PC-9 (cell line): ENCODE measurements around the gene TMEM225B. TPM values are rescaled to one million over a fixed set of nuclear protein-coding genes. Genes with fewer than 3 reads are reported as not detected.

Source experiments
- BruUV-seq: library from RNA; stranded (reverse); fragments of 400-500 nt; replicated peaks from 2 replicates; lab custom pipeline; 2021; lab: Mats Ljungman, UMichigan
- CTCF ChIA-PET: fragments of 300-600 bp; sonication (Branson Sonifier 250); formaldehyde crosslinking; loops from one replicate; lab custom pipeline; 2022; ENCODE audit warnings: antibody characterized with exemption; lab: Charles Lee
- POLR2A ChIA-PET: fragments of 300-600 bp; sonication (Branson Sonifier 250); formaldehyde crosslinking; loops from one replicate; lab custom pipeline; 2022; ENCODE audit warnings: antibody characterized with exemption; ENCODE audit not compliant: unreplicated experiment; lab: Charles Lee
- DNase-seq, 2 experiments: peaks; one replicate each; pipeline versions ENCODE4 v3.0.0 to v3.0.0-alpha.2; 2015 to 2022; ENCODE audit warnings: mixed read lengths in 1 of 2
- H2AFZ ChIP-seq: fragments of 200-600 bp; sonication (generic); 2 replicates; pipeline ENCODE4 v1.8.1; 2017; ENCODE audit warnings: antibody characterized with exemption
- H3F3A ChIP-seq: fragments of 200-600 bp; sonication (generic); 2 replicates; pipeline ENCODE4 v1.8.1; 2017; ENCODE audit warnings: antibody characterized with exemption, mild to moderate bottlenecking, low read depth; ENCODE audit not compliant: insufficient read depth
- H3K27ac ChIP-seq: fragments of 200-600 bp; sonication (generic); 2 replicates; pipeline ENCODE4 v1.6.1; 2016; ENCODE audit warnings: mixed run types
- H3K27me3 ChIP-seq: fragments of 200-600 bp; sonication (generic); 2 replicates; pipeline ENCODE4 v1.6.1; 2016; ENCODE audit warnings: low read depth, mixed run types; ENCODE audit not compliant: insufficient read depth
- H3K36me3 ChIP-seq: fragments of 200-600 bp; sonication (generic); 2 replicates; pipeline ENCODE4 v1.6.1; 2016; ENCODE audit warnings: low read depth, mixed run types
- H3K4me1 ChIP-seq: fragments of 200-600 bp; sonication (generic); replicated peaks from 2 replicates; pipeline ENCODE4 v1.6.1; 2016; ENCODE audit warnings: mixed run types; ENCODE audit not compliant: insufficient read depth
- H3K4me2 ChIP-seq: fragments of 200-600 bp; sonication (generic); 2 replicates; pipeline ENCODE4 v1.6.1; 2017; ENCODE audit warnings: mixed run types
- H3K4me3 ChIP-seq: fragments of 200-600 bp; sonication (generic); 2 replicates; pipeline ENCODE4 v1.6.1; 2016; ENCODE audit warnings: mixed run types
- H3K79me2 ChIP-seq: fragments of 200-600 bp; sonication (generic); 2 replicates; pipeline ENCODE4 v1.6.1; 2017; ENCODE audit warnings: low read depth, mixed run types
- H3K9me2 ChIP-seq: fragments of 200-600 bp; sonication (generic); 2 replicates; pipeline ENCODE4 v1.8.1; 2017; ENCODE audit warnings: mild to moderate bottlenecking; ENCODE audit not compliant: insufficient read depth
- H3K9me3 ChIP-seq: fragments of 200-600 bp; sonication (generic); 2 replicates; pipeline ENCODE4 v1.8.1; 2016; ENCODE audit warnings: low read depth; ENCODE audit not compliant: insufficient read depth
- H4K20me1 ChIP-seq: fragments of 200-600 bp; sonication (generic); 2 replicates; pipeline ENCODE4 v1.8.1; 2017; ENCODE audit not compliant: insufficient read depth
- EZH2 ChIP-seq: fragments of 200-600 bp; sonication (generic); IDR thresholded peaks from 2 replicates; pipeline ENCODE4 v1.8.0; 2017; ENCODE audit warnings: antibody characterized with exemption, low read depth
- intact Hi-C: fragments of 100-400 bp; cut with micrococcal nuclease; formaldehyde crosslinking; loops from one replicate; pipeline ENCODE4 v1.10.0; 2022; ENCODE audit not compliant: unreplicated experiment
- total RNA-seq: library from RNA; stranded (reverse); gene quantifications from 2 replicates; pipeline ENCODE4 v1.2.3, GENCODE V29; 2021
- TF ChIP-seq, protein P1 (sequence below): fragments of 200-600 bp; sonication (generic); conservative IDR thresholded peaks from 2 replicates; pipeline ENCODE4 v1.6.1; 2017; ENCODE audit warnings: mixed run types, antibody characterized with exemption, mild to moderate bottlenecking, moderate library complexity

The TMEM225B gene
- total RNA-seq, 1 experiment from 2014 or later, result 1.5 TPM

DNA sequence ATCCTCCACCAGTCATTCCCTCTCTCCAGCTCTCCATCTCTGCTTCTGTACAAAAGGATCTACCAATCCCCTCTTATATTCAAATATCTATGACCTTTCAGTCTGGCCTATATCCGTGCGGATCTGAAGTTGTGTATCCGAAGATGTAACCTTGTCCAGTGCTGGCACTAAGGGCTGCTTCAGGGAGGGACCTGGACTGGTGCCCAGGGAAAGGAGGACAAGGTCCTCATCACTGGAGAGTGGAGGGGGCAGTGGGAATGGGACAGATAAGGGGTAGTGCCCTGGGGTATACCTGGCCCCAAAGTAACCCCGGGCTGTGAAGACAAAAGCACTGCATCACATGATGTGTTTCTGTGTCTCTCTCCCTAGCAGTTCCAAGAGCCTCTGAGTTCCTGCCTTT lies 1.8 kb downstream of the TMEM225B start:
- Histone ChIP-seq H3K4me2 (no peak overlapping the region), H3K9me2 (no peaks in the 10 kb centered on the region), H3K27me3 (no peaks in the 10 kb centered on the region), H3K27ac (no peak overlapping the region), H3K79me2 (no peaks in the 10 kb centered on the region), H3K36me3 (no peaks in the 10 kb centered on the region), H3F3A (no peaks in the 10 kb centered on the region), H3K4me3 (no peak overlapping the region), H4K20me1 (no peaks in the 10 kb centered on the region), H2AFZ (no peak overlapping the region), H3K9me3 (no peaks in the 10 kb centered on the region), H3K4me1 (no peaks in the 10 kb centered on the region)
- intact Hi-C loops, result no loop called here
- ChIA-PET CTCF (no interaction called here), POLR2A (no interaction called here)
- TF ChIP-seq, protein P1, sequence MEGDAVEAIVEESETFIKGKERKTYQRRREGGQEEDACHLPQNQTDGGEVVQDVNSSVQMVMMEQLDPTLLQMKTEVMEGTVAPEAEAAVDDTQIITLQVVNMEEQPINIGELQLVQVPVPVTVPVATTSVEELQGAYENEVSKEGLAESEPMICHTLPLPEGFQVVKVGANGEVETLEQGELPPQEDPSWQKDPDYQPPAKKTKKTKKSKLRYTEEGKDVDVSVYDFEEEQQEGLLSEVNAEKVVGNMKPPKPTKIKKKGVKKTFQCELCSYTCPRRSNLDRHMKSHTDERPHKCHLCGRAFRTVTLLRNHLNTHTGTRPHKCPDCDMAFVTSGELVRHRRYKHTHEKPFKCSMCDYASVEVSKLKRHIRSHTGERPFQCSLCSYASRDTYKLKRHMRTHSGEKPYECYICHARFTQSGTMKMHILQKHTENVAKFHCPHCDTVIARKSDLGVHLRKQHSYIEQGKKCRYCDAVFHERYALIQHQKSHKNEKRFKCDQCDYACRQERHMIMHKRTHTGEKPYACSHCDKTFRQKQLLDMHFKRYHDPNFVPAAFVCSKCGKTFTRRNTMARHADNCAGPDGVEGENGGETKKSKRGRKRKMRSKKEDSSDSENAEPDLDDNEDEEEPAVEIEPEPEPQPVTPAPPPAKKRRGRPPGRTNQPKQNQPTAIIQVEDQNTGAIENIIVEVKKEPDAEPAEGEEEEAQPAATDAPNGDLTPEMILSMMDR, result no peak
- TF ChIP-seq EZH2, result no peak
- no peak for DNase-seq
- no TSS peak for BruUV-seq

DNA sequence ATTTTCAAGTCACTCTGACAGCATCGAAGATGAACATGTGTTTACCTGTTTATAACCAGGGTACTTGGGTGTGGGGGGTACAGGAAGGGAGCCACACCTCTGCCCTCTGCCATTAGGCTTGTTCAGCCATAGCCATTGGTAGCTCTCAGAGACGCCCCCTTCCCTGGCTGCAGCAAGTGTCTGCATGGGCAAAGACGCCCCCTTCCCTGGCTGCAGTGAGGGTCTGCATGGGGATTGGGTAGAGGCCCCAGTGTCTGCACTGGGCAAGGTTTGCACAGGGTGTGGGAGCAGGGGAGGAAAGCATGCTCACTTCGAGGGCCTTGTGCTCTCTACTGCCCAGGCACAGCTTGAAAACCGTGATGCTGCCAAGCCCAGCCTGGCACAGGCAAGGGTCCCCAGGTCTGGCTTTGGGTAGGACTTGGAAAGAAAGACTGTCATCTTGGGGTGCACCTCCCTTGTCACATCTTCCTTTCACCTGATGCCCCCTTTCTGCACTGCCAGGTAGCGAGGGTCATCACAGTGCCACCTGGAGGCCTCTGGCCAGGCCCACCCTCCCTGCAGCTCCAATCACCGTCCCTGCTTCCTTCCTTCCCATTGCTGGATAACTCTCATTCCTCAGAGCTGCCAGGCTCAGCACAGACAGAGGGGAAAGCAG lies 3.7 kb downstream of the TMEM225B start:
- Histone ChIP-seq H3K36me3 (no peaks in the 10 kb centered on the region), H3K27ac (no peak overlapping the region), H4K20me1 (no peaks in the 10 kb centered on the region), H3K9me3 (no peaks in the 10 kb centered on the region), H3F3A (no peaks in the 10 kb centered on the region), H3K4me3 (no peak overlapping the region), H3K79me2 (no peaks in the 10 kb centered on the region), H3K4me2 (no peak overlapping the region), H3K9me2 (no peaks in the 10 kb centered on the region), H3K27me3 (no peaks in the 10 kb centered on the region), H3K4me1 (no peaks in the 10 kb centered on the region), H2AFZ (no peak overlapping the region)
- no peak for TF ChIP-seq EZH2
- TF ChIP-seq, protein P1, result no peak
- POLR2A ChIA-PET, result interaction anchor here (0.6 to 0.7 kb wide), 2 partner anchors 97 to 318 kb away, joined by 3 read pairs; partner anchors contain the start of gene TRIM4
- no peak for DNase-seq
- no TSS peak for BruUV-seq
- intact Hi-C loops, result no loop called here
- CTCF ChIA-PET, result no interaction called here

DNA sequence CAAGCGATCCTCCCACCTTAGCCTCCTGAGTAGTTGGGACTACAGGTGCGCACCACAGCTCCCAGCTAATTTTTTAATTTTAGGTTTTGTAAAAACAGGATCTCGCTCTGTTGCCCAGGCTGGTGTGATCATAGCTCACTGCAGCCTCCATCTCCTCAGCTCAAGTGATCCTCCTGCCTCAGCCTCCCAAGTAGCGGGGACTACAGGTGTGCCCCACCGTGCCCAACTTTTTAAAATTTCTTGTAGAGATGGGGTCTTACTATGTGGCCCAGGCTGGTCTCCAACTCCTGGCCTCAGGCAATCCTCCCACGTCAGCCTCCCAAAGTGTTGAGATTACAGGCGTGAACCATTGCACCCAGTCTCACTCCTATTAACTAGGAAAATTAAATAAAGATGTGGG lies 7.5 kb downstream of the TMEM225B start:
- no peaks in the 10 kb centered on the region for H3K9me3 ChIP-seq
- H3F3A ChIP-seq, result no peaks in the 10 kb centered on the region
- no peaks in the 10 kb centered on the region for H3K9me2 ChIP-seq
- CTCF ChIA-PET, result no interaction called here
- H3K36me3 ChIP-seq, result no peaks in the 10 kb centered on the region
- H3K79me2 ChIP-seq, result no peaks in the 10 kb centered on the region
- 0 out of 2 replicates have a peak, but pooled peaks cover 5% of the 10 kb centered on the region for H3K27me3 ChIP-seq
- no peak overlapping the region for H2AFZ ChIP-seq
- intact Hi-C loops, result no loop called here
- DNase-seq, result no peak
- no peaks in the 10 kb centered on the region for H3K4me1 ChIP-seq
- H4K20me1 ChIP-seq, result no peaks in the 10 kb centered on the region
- no TSS peak for BruUV-seq
- H3K4me3 ChIP-seq, result no peak overlapping the region
- no peak for TF ChIP-seq EZH2
- TF ChIP-seq, protein P1, result no peak
- no peak overlapping the region for H3K27ac ChIP-seq
- no peak overlapping the region for H3K4me2 ChIP-seq
- POLR2A ChIA-PET, result no interaction called here
